NCI-H1436 treated with DMSO at 0.1 percent for 48 hours (cell line): ENCODE measurements around the gene ME3.

Experiments
- DNase-seq: peaks from one replicate; lab custom pipeline; 2025; lab: John Stamatoyannopoulos, UW

The ME3 gene

GRCh38 chr11:86692746-86693145 is 20.3 kb upstream of the ME3 start:
- no peak for DNase-seq

- DNase-seq: no peak
Observed at GRCh38 chr11:86692317-86692716, 19.9 kb upstream of the ME3 start.

- no peak for DNase-seq
Observed at GRCh38 chr11:86688398-86689179, 16.2 kb upstream of the ME3 start.

- no peak for DNase-seq
Observed at GRCh38 chr11:86687185-86687778, 14.9 kb upstream of the ME3 start.

GRCh38 chr11:86686531-86686930 is 14.1 kb upstream of the ME3 start:
- DNase-seq: no peak

GRCh38 chr11:86681483-86681756 is 9.0 kb upstream of the ME3 start:
- DNase-seq: no peak

- DNase-seq: no peak
Observed at GRCh38 chr11:86680716-86681482, 8.5 kb upstream of the ME3 start.

GRCh38 chr11:86678823-86679222 is 6.4 kb upstream of the ME3 start:
- no peak for DNase-seq

GRCh38 chr11:86678296-86678695 is 5.9 kb upstream of the ME3 start:
- no peak for DNase-seq

- DNase-seq: no peak
Observed at GRCh38 chr11:86676533-86677154, 4.2 kb upstream of the ME3 start.

GRCh38 chr11:86676010-86676409 is 3.6 kb upstream of the ME3 start:
- no peak for DNase-seq

- no peak for DNase-seq
Observed at GRCh38 chr11:86675017-86675416, 2.6 kb upstream of the ME3 start.

- no peak for DNase-seq
Observed at GRCh38 chr11:86673872-86674750, 1.7 kb upstream of the ME3 start.

- DNase-seq: no peak
Observed at GRCh38 chr11:86673055-86673843, 833 bp upstream of the ME3 start.

- no peak for DNase-seq
Observed at GRCh38 chr11:86671531-86672006, 847 bp downstream of the ME3 start.

GRCh38 chr11:86670911-86671310 is 1.5 kb downstream of the ME3 start:
- DNase-seq: no peak

- DNase-seq: no peak
Observed at GRCh38 chr11:86670181-86670580, 2.2 kb downstream of the ME3 start.

- no peak for DNase-seq
Observed at GRCh38 chr11:86669424-86669823, 3.0 kb downstream of the ME3 start.

- DNase-seq: no peak
Observed at GRCh38 chr11:86668929-86669328, 3.5 kb downstream of the ME3 start.

GRCh38 chr11:86666193-86666592 is 6.2 kb downstream of the ME3 start:
- no peak for DNase-seq

- DNase-seq: no peak
Observed at GRCh38 chr11:86664930-86665329, 7.5 kb downstream of the ME3 start.
